Peyer's patch (tissue), 4 donors: ENCODE measurements around the gene C7orf57. TPM values are rescaled to one million over a fixed set of nuclear protein-coding genes. Genes with fewer than 3 reads are reported as not detected.

Experiments used
- DNase-seq, 3 donors: peaks; one replicate each; pipeline ENCODE4 v3.0.0-alpha.2; 2017 to 2019
- H3K27ac ChIP-seq, 4 donors: fragments of 200-600 bp; sonication (generic); one replicate each; pipeline ENCODE4 v1.5.1; 2016 to 2019
- H3K27me3 ChIP-seq, 2 donors: fragments of 200-600 bp; sonication (generic); one replicate each; pipeline ENCODE4 v1.5.1; 2019
- H3K36me3 ChIP-seq, 3 donors: fragments of 200-600 bp; sonication (generic); one replicate each; pipeline ENCODE4 v1.5.1; 2016 to 2019
- H3K4me1 ChIP-seq, 4 donors: fragments of 200-600 bp; sonication (generic); one replicate each; pipeline ENCODE4 v1.5.1; 2016 to 2019
- H3K4me3 ChIP-seq, 4 donors: fragments of 200-600 bp; sonication (generic); 1 replicate in 3 of 4; 2 replicates in 1 of 4; pipeline ENCODE4 v1.5.1; 2016 to 2019; ENCODE audit warnings: mild to moderate bottlenecking in 1 of 4
- H3K9me3 ChIP-seq, 4 donors: fragments of 200-600 bp; sonication (generic); one replicate each; pipeline ENCODE4 v1.5.1; 2016 to 2019; ENCODE audit warnings: mild to moderate bottlenecking in 1 of 4
- POLR2A ChIP-seq, 2 donors: fragments of 450-650 bp; IDR thresholded peaks; one replicate each; pipeline ENCODE4 v1.5.1; 2017; ENCODE audit warnings: antibody characterized with exemption in 2 of 2, mild to moderate bottlenecking in 2 of 2, moderate library complexity in 2 of 2
- total RNA-seq, 4 donors: library from RNA; depleted of rRNA; stranded (reverse); fragments of >200 nt; gene quantifications; one replicate each; pipeline ENCODE4 v1.1.0, GENCODE V29; 2016
- TF ChIP-seq, protein P1 (sequence below), 6 experiments: fragments of 450-650 bp in 4 of 6; fragments of 200-600 bp in 2 of 6; sonication (generic) in 1 of 6; IDR thresholded peaks; one replicate each; pipeline ENCODE4 v1.5.1; 2017 to 2019; ENCODE audit warnings: antibody characterized with exemption in 6 of 6, mild to moderate bottlenecking in 3 of 6, moderate library complexity in 1 of 6

The C7orf57 gene
- total RNA-seq, 4 donors from 2014 or later: not detected

DNA sequence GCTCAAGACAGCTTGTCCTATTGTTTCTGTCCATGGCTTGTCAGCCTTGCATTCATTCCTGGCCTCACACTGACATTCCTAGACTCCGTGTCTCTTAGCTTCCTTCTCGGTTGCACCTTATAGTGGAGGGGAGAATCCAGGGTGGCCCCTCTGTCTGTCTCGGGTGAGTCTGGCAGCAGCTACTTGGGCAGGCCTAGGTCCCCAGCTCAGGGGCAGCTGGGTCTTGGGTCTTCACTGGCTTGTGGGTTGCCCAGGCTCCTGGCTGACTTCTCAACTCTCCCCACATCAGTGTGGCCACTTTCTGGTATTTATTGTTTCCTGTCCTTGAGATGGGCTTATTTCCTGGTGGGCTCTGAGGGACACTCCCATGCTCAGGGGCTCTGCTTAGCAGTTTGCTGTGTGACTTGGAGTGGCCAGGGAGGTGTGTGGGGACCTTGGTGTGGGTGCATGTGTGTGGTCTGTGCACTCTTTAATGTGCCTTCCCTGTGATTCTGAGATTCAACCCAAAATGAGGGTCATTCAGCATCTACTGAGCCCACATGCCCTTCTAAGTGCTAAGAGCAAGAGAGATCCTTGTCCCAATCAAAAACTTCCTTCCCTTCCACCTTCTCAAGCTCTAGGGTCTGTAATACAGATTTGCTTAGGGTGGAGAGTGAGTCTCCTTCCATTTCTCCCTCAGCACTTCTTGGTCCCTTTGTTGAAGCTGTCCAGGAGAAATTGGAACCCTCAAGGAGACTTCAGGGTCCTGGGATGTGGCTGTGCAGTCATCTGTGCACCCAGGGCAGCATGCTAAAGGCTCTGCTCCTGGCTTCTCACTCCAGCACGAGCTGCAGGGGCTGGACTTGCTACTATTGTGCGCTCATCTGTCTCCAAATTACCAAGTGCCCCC lies 73.9 kb downstream of the C7orf57 start:
- DNase-seq: no peak
- H3K27ac ChIP-seq: no peak overlapping the region
- TF ChIP-seq, protein P1, sequence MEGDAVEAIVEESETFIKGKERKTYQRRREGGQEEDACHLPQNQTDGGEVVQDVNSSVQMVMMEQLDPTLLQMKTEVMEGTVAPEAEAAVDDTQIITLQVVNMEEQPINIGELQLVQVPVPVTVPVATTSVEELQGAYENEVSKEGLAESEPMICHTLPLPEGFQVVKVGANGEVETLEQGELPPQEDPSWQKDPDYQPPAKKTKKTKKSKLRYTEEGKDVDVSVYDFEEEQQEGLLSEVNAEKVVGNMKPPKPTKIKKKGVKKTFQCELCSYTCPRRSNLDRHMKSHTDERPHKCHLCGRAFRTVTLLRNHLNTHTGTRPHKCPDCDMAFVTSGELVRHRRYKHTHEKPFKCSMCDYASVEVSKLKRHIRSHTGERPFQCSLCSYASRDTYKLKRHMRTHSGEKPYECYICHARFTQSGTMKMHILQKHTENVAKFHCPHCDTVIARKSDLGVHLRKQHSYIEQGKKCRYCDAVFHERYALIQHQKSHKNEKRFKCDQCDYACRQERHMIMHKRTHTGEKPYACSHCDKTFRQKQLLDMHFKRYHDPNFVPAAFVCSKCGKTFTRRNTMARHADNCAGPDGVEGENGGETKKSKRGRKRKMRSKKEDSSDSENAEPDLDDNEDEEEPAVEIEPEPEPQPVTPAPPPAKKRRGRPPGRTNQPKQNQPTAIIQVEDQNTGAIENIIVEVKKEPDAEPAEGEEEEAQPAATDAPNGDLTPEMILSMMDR (IDR thresholded peaks at IDR 0.05): no peak
- no peak for TF ChIP-seq POLR2A (IDR thresholded peaks at IDR 0.05)
- peaks cover 0 to 3% (median 0%) of the 10 kb centered on the region in 4 donors for H3K4me1 ChIP-seq
- no peaks in the 10 kb centered on the region for H3K27me3 ChIP-seq
- peaks cover 0 to 42% (median 0%) of the 10 kb centered on the region in 3 donors for H3K36me3 ChIP-seq
- no peaks in the 10 kb centered on the region for H3K9me3 ChIP-seq
- no peak overlapping the region for H3K4me3 ChIP-seq

DNA sequence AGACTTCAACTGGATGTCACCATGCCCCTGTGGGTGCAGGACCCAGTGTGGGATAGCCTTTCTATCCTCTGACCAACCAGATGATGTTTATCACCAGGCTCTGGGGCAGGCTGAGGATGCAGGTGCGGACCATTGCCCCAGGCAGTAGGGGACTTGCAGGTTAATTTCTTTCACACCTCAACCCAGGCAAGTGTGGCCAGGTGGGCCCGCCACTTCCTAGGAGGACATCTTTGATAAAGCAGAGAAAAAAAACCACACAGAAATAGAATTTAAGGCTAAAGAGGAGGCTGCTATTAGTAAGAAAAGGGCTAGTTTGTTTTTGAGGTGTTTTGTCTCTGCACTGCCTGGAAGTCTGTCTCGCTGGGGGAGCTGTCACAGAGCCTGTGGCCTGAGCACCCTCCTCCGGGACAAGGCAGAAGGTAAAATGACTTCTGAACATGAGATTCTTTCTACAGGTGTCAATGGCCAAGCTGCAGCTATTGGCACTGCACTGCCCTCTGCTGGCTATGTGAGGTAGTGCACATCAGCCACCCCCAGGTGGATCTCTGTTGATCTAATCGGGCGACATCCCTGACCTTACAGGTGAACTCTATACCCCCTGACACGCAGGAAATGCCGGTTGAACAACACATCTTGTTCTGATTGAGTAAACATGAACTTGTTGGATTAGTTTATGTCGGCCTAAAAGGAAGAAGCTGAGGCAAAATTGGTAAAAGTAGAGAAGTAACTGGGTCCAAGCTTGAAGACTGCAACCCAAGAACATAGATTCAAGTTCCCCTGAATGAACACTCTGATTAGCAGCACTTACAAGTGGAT lies 74.7 kb downstream of the C7orf57 start:
- TF ChIP-seq POLR2A (IDR thresholded peaks at IDR 0.05): no peak
- TF ChIP-seq, protein P1 (IDR thresholded peaks at IDR 0.05): peak; percentile 97 to 99 (median 98)
- peaks cover 0 to 3% (median 0%) of the 10 kb centered on the region in 4 donors for H3K4me1 ChIP-seq
- H3K4me3 ChIP-seq: no peak overlapping the region
- H3K27ac ChIP-seq: no peak overlapping the region
- peaks cover 0 to 33% (median 0%) of the 10 kb centered on the region in 3 donors for H3K36me3 ChIP-seq
- H3K27me3 ChIP-seq: no peaks in the 10 kb centered on the region
- H3K9me3 ChIP-seq: no peaks in the 10 kb centered on the region
- DNase-seq: peak; percentile 87 to 96 (median 91)

DNA sequence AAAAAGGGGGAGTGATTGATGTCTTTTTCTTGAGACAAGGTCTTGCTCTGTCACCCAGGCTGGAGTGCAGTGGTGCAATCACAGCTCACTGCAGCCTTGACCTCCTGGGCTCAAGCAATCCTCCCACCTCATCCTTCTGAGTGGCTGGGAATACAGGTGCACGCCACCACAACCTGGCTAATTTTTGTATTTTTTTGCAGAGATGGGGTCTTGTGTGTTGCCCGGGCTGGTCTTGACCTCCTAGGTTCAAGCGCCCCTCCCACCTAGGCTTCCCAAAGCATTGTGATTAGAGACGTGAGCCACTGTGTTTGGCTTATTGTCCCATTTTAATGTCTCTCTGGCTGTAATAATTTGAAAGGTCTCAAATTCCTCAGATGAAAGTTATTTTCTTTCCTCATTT lies 75.5 kb downstream of the C7orf57 start:
- H3K4me3 ChIP-seq: no peak overlapping the region
- TF ChIP-seq, protein P1 (IDR thresholded peaks at IDR 0.05): no peak
- TF ChIP-seq POLR2A (IDR thresholded peaks at IDR 0.05): no peak
- H3K4me1 ChIP-seq: peaks cover 0 to 3% (median 0%) of the 10 kb centered on the region in 4 donors
- DNase-seq: no peak
- H3K9me3 ChIP-seq: no peaks in the 10 kb centered on the region
- peaks cover 0 to 25% (median 0%) of the 10 kb centered on the region in 3 donors for H3K36me3 ChIP-seq
- no peak overlapping the region for H3K27ac ChIP-seq
- no peaks in the 10 kb centered on the region for H3K27me3 ChIP-seq

Other genes with a start within 250 kb of the C7orf57 start
- gene PKD1L1, start 87.1 kb upstream of the C7orf57 start, total RNA-seq: under 1 TPM; 0.18 to 0.83 (median 0.44) TPM
- gene HUS1, start 55.9 kb upstream of the C7orf57 start, total RNA-seq: 10 to 100 TPM; 33.6 to 63.4 (median 53.4) TPM
- not detected for gene SUN3, start 6.4 kb upstream of the C7orf57 start, total RNA-seq
- gene UPP1, start 53.7 kb downstream of the C7orf57 start, total RNA-seq: 10 to 100 TPM; 15.4 to 24.0 (median 16.4) TPM
- gene ABCA13, start 135.9 kb downstream of the C7orf57 start, total RNA-seq: 1 to 10 TPM in 2 of 4 donors, under 1 TPM in 2; 0.53 to 2.7 (median 1.7) TPM